Adrenal gland (tissue), 12 donors: ENCODE results near the gene PHF1. TPM values are rescaled to one million over a fixed set of nuclear protein-coding genes. Genes with fewer than 3 reads are reported as not detected.

Source experiments
- DNase-seq, 7 donors: peaks; one replicate each; pipeline ENCODE4 v3.0.0-alpha.2; 2019 to 2020
- H3K27ac ChIP-seq, 5 donors: fragments of 200-600 bp; sonication (generic) in 4 of 5; 1 replicate in 3 of 5; 2 replicates in 2 of 5; pipeline versions ENCODE4 v1.5.1 to v1.8.0; 2016 to 2020; ENCODE audit warnings: mild to moderate bottlenecking in 1 of 5
- H3K27me3 ChIP-seq: fragments of 200-600 bp; 2 replicates; pipeline ENCODE4 v1.8.0; 2021
- H3K36me3 ChIP-seq, 2 donors: fragments of 200-600 bp; replicated peaks in 1 of 2; 1 replicate in 1 of 2; 2 replicates in 1 of 2; pipeline versions ENCODE4 v1.5.1 to v1.8.0; 2018 to 2022
- H3K4me1 ChIP-seq, 2 donors: fragments of 200-600 bp; replicated peaks in 1 of 2; 1 replicate in 1 of 2; 2 replicates in 1 of 2; pipeline versions ENCODE4 v1.5.1 to v1.8.0; 2018 to 2021
- H3K4me3 ChIP-seq, 4 donors: fragments of 200-600 bp; sonication (generic) in 3 of 4; one replicate each; pipeline ENCODE4 v1.5.1; 2016 to 2018
- H3K9me3 ChIP-seq, 3 donors: fragments of 200-600 bp; sonication (generic) in 1 of 3; replicated peaks in 1 of 3; 1 replicate in 2 of 3; 2 replicates in 1 of 3; pipeline versions ENCODE4 v1.5.1 to v1.8.0; 2016 to 2021
- CTCF ChIP-seq, 6 experiments: fragments of 450-650 bp in 4 of 6; fragments of 200-600 bp in 2 of 6; sonication (generic) in 1 of 6; IDR thresholded peaks; 1 replicate in 5 of 6; 2 replicates in 1 of 6; pipeline versions ENCODE4 v1.5.1 to v1.8.0; 2016 to 2021; ENCODE audit warnings: antibody characterized with exemption in 6 of 6, mild to moderate bottlenecking in 2 of 6, moderate library complexity in 1 of 6
- POLR2A ChIP-seq, 2 donors: fragments of 450-650 bp; IDR thresholded peaks; one replicate each; pipeline ENCODE4 v1.6.1; 2017; ENCODE audit warnings: antibody characterized with exemption in 2 of 2, mild to moderate bottlenecking in 2 of 2, moderate library complexity in 1 of 2
- WGBS, 4 donors: extraction: QIAGEN DNeasy Blood & Tissue Kit in 2 of 4; methylation state at CpG; one replicate each; pipeline versions ENCODE4 v1.1.5 to v1.1.7; 2013 to 2017; 5-methylcytosine and 5-hydroxymethylcytosine counted together
- intact Hi-C, 2 donors: fragments of 100-400 bp; cut with DNase I; formaldehyde crosslinking; loops; one replicate each; pipeline versions ENCODE4 v1.14.1 to v1.15.0; 2022 to 2023
- polyA plus RNA-seq, 3 donors: library from polyadenylated mRNA; stranded (reverse); fragments of 200-250 nt in 2 of 3; fragments of 350-450 nt in 1 of 3; fragmentation: Illumina TruSeq in 1 of 3; extraction: RNeasy Lipid Tissue Mini Kit (QIAGEN cat#74804) in 1 of 3; gene quantifications; one replicate each; pipeline ENCODE4 v1.2.3, GENCODE V29; 2013 to 2014
- total RNA-seq, 9 donors: library from RNA; depleted of rRNA in 4 of 9; stranded (reverse); fragments of >200 nt in 4 of 9; fragments of 120-200 nt in 1 of 9; fragmentation: NEBNext Ultra II Directional in 1 of 9; extraction: Animal tissue kit (Norgen Biotek cat#: 25700) in 1 of 9; gene quantifications; one replicate each; pipeline versions ENCODE4 v1.1.0 to v1.2.4, GENCODE V29; 2013 to 2023
- donor health status: healthy with polysubstance abuse.
- donor health status: Bipolar disorder and iron deficiency.
- donor health status: DM: yes; HTN: yes; CAD: no.
- donor health status: DM: no; HTN: no; CAD: no.
- donor health status: DM: no; HTN: no; CAD: no.
- donor health status: DM: yes; HTN: yes; CAD: no.

PHF1 gene
- total and polyA plus RNA-seq, 12 donors, result 36.6 to 410 (median 66.6) TPM

GRCh38 chr6:33391278-33391921 is 19.4 kb upstream of the PHF1 start, which contains the start of gene KIFC1:
KIFC1 (plus strand) TSS chr6:33391823; CDS start chr6:33391986, 163 bp downstream.
- Histone ChIP-seq H3K4me1 (peaks cover 7 to 8% of the 10 kb centered on the region in 2 donors), H3K27me3 (no peaks in the 10 kb centered on the region), H3K36me3 (no peaks in the 10 kb centered on the region), H3K9me3 (no peaks in the 10 kb centered on the region), H3K27ac (peak within 1 kb of the TSS in 4 of 5 donors; percentile 75 to 94 (median 84)), H3K4me3 (peak within 1 kb of the TSS in 2 of 4 donors; percentile 24 to 48)
- TF ChIP-seq CTCF (IDR thresholded peaks at IDR 0.05) (peak; percentile 94 to 99 (median 97)), POLR2A (IDR thresholded peaks at IDR 0.05) (no peak)
- WGBS, 4 donors, result 0 to 1% (median 0%) methylated on average over 17 to 67 of the region's 67 CpGs
- DNase-seq, result peak; percentile 99 to 100 (median 99)
- intact Hi-C loops, result no loop called here

- Histone ChIP-seq H3K36me3 (no peaks in the 10 kb centered on the region), H3K4me1 (peaks cover 7 to 8% of the 10 kb centered on the region in 2 donors), H3K27ac (peak overlapping the region in 3 of 5 donors; percentile 60 to 94 (median 84)), H3K9me3 (no peaks in the 10 kb centered on the region), H3K4me3 (peak overlapping the region in 2 of 4 donors; percentile 24 to 48), H3K27me3 (no peaks in the 10 kb centered on the region)
- intact Hi-C loops, result no loop called here
- 0 to 2% (median 0%) methylated on average over 15 to 31 of the region's 31 CpGs for WGBS, 4 donors
- TF ChIP-seq CTCF (IDR thresholded peaks at IDR 0.05) (no peak), POLR2A (IDR thresholded peaks at IDR 0.05) (no peak)
- no peak for DNase-seq
Observed at GRCh38 chr6:33391922-33392594, 18.8 kb upstream of the PHF1 start.

- intact Hi-C loops, result no loop called here
- DNase-seq, result no peak
- H3K9me3 ChIP-seq, result no peaks in the 10 kb centered on the region
- H3K36me3 ChIP-seq, result no peaks in the 10 kb centered on the region
- H3K4me3 ChIP-seq, result no peak overlapping the region
- TF ChIP-seq POLR2A (IDR thresholded peaks at IDR 0.05), result no peak
- no peak for TF ChIP-seq CTCF (IDR thresholded peaks at IDR 0.05)
- H3K27me3 ChIP-seq, result no peaks in the 10 kb centered on the region
- H3K27ac ChIP-seq, result no peak overlapping the region
- H3K4me1 ChIP-seq, result peaks cover 7 to 8% of the 10 kb centered on the region in 2 donors
- 32 to 44% (median 36%) methylated on average over 5 of the region's 5 CpGs for WGBS, 4 donors
Observed at GRCh38 chr6:33392595-33392948, 18.2 kb upstream of the PHF1 start.

- H3K4me1 ChIP-seq, result peaks cover 7 to 8% of the 10 kb centered on the region in 2 donors
- intact Hi-C loops, result no loop called here
Observed at GRCh38 chr6:33392979-33393378, 17.8 kb upstream of the PHF1 start.

More at GRCh38 chr6:33392979-33393378, 17.8 kb upstream of the PHF1 start:
- WGBS, 4 donors, result 47 to 54% (median 49%) methylated on average over 3 of the region's 3 CpGs
- Histone ChIP-seq H3K9me3 (no peaks in the 10 kb centered on the region), H3K36me3 (no peaks in the 10 kb centered on the region), H3K27ac (no peak overlapping the region), H3K27me3 (no peaks in the 10 kb centered on the region), H3K4me3 (no peak overlapping the region)
- no peak for TF ChIP-seq CTCF (IDR thresholded peaks at IDR 0.05)
- TF ChIP-seq POLR2A (IDR thresholded peaks at IDR 0.05), result no peak
- DNase-seq, result no peak
